ENCODE results near the gene ATP2C2. TPM values are rescaled to one million over a fixed set of nuclear protein-coding genes. Genes with fewer than 3 reads are reported as not detected.
A peak's percentile ranks its signal among the peaks of the same experiment; 100 is the strongest.

The ATP2C2 gene
- total RNA-seq, 1 donor from 2014 or later, result not detected

DNA sequence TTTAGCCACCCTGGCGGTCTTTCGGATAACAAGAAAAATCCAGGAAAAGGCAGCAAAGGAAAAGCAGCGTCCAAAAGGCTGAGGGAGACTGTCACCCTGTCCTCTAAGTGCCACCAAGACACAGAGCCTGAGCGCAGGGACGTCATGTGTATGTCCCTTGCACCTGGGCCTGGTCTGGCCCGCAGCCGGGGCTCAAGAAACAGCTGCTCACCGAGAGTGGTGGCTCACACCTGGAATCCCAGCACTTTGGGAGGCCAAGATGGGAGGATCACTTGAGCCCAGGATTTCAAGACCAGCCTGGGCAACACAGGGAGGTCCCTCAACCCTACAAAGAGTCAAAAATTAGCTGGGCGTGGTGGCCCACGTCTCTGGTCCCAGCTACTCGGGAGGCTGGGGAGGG, 145.3 kb downstream of the ATP2C2 start:
- Mint-ChIP-seq H3K27me3 (ENCODE audit: low read depth) (no peaks in the 10 kb centered on the region), H3K27ac (peak overlapping the region; percentile 97), H3K36me3 (ENCODE audit: low read depth) (peaks cover 17% of the 10 kb centered on the region), H3K9me3 (no peaks in the 10 kb centered on the region), H3K4me3 (ENCODE audit: low read depth) (no peak overlapping the region), H3K4me1 (ENCODE audit: low read depth) (peaks cover 66% of the 10 kb centered on the region)
- DNase-seq (ENCODE audit: low spot score), result no peak
- intact Hi-C loops (cut with micrococcal nuclease), result loop anchor here (5.0 kb wide), 1 partner anchor 224 kb away; no protein-coding TSS in a partner anchor

Other genes starting within 250 kb of the ATP2C2 start
- 16.7 and 19.9 TPM in 2 replicates for gene HSDL1, start 223.4 kb upstream of the ATP2C2 start, total RNA-seq
- gene DNAAF1, start 223.2 kb upstream of the ATP2C2 start, total RNA-seq, result 0.09 TPM in 1 of 2 replicates, not detected in the other
- gene TAF1C, start 181.5 kb upstream of the ATP2C2 start, total RNA-seq, result 57.5 and 64.4 TPM in 2 replicates
- not detected in 2 replicates for gene ADAD2, start 177.4 kb upstream of the ATP2C2 start, total RNA-seq
- gene KCNG4, start 128.5 kb upstream of the ATP2C2 start, total RNA-seq, result not detected in 2 replicates
- gene WFDC1, start 73.7 kb upstream of the ATP2C2 start, total RNA-seq, result not detected in 2 replicates
- 15.4 and 19.4 TPM in 2 replicates for gene MEAK7, start 136.1 kb downstream of the ATP2C2 start, total RNA-seq
- 478 and 483 TPM in 2 replicates for gene COTL1, start 249.5 kb downstream of the ATP2C2 start, total RNA-seq